Measurements from ENCODE around the gene WDPCP. TPM values are rescaled to one million over a fixed set of nuclear protein-coding genes. Genes with fewer than 3 reads are reported as not detected.
"Not testable (repeated sequence)": the region's sequence is repeated elsewhere in the genome, so short reads cannot be mapped to it uniquely, and the experiment has no call there.

Gene WDPCP
- total and polyA plus RNA-seq, 5 donors from 2014 or later: 2.9 to 9.4 (median 3.9) TPM

- Mint-ChIP-seq H3K27ac (no peak overlapping the region), H3K36me3 (peaks cover 11% of the 10 kb centered on the region), H3K9me3 (peaks cover 0 to 25% (median 6%) of the 10 kb centered on the region in 7 donors), H3K4me1 (no peaks in the 10 kb centered on the region), H3K4me3 (no peak overlapping the region), H3K27me3 (no peaks in the 10 kb centered on the region)
- no peak overlapping the region for H3K4me3 ChIP-seq (ENCODE audit: low read depth, low read length)
- H3K4me1 ChIP-seq (ENCODE audit: control insufficient read depth, insufficient read depth, low read length, poor library complexity, severe bottlenecking): no peaks in the 10 kb centered on the region
- no peaks in the 10 kb centered on the region for H3K27me3 ChIP-seq (ENCODE audit: control insufficient read depth, insufficient read depth, low read length)
- no peak for ATAC-seq (ENCODE audit: low read depth in 2 of 2)
- no peaks in the 10 kb centered on the region for H3K36me3 ChIP-seq (ENCODE audit: control insufficient read depth, insufficient read depth, low read length)
- no peak for DNase-seq
- H3K27ac ChIP-seq (ENCODE audit: insufficient read depth, low read length, poor library complexity, severe bottlenecking): no peak overlapping the region
- peaks cover 8 to 18% of the 10 kb centered on the region in 2 experiments for H3K9me3 ChIP-seq (ENCODE audit: control insufficient read depth in 2 of 2, low read length in 2 of 2)
These were observed 243.0 kb downstream of the WDPCP start for GRCh38 chr2:63345285-63345633.

DNA sequence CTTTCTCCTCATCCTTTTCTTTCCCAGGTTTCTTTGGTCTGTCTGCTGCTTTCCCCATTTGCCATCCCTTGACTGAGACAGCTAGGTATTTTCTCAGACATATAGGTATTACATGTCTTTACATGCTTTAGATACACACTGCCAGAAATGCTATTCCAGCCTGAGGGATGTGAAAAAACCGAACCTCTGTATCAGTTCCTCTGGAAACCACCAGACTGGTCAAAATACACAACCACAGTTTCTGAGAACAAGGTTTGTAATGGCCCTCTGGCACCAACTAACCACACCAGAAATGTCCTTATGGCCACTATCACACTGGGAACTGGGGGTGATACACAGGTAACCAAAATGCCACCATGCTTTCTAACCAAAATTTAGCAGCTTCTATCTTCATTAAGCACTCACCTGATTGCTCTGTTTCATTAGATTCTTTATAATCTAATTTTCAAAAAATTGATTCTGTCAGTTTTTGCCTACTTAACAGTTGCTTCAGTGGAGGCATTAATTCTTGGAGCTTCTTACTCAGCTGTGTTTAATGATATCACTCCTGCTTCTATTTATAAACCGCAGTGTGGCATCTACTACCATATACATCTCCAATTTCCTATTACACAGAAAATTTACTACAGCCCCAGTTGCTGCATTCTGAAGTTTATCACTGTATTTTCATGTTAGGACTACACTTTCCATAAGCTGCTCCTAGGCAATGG is 243.5 kb downstream of the WDPCP start:
- H3K4me1 ChIP-seq (ENCODE audit: control insufficient read depth, insufficient read depth, low read length, poor library complexity, severe bottlenecking): no peaks in the 10 kb centered on the region
- no peak overlapping the region for H3K27ac Mint-ChIP-seq
- no peak overlapping the region for H3K4me3 Mint-ChIP-seq
- H3K27me3 Mint-ChIP-seq: no peaks in the 10 kb centered on the region
- H3K27ac ChIP-seq (ENCODE audit: insufficient read depth, low read length, poor library complexity, severe bottlenecking): no peak overlapping the region
- peaks cover 0 to 24% (median 6%) of the 10 kb centered on the region in 7 donors for H3K9me3 Mint-ChIP-seq
- DNase-seq (no peak), ATAC-seq (ENCODE audit: low read depth in 2 of 2) (no peak)
- H3K27me3 ChIP-seq (ENCODE audit: control insufficient read depth, insufficient read depth, low read length): no peaks in the 10 kb centered on the region
- H3K4me1 Mint-ChIP-seq: no peaks in the 10 kb centered on the region
- H3K36me3 ChIP-seq (ENCODE audit: control insufficient read depth, insufficient read depth, low read length): no peaks in the 10 kb centered on the region
- H3K9me3 ChIP-seq (ENCODE audit: control insufficient read depth in 2 of 2, low read length in 2 of 2): peaks cover 8 to 18% of the 10 kb centered on the region in 2 experiments
- H3K4me3 ChIP-seq (ENCODE audit: low read depth, low read length): no peak overlapping the region
- H3K36me3 Mint-ChIP-seq: peaks cover 7% of the 10 kb centered on the region

DNA sequence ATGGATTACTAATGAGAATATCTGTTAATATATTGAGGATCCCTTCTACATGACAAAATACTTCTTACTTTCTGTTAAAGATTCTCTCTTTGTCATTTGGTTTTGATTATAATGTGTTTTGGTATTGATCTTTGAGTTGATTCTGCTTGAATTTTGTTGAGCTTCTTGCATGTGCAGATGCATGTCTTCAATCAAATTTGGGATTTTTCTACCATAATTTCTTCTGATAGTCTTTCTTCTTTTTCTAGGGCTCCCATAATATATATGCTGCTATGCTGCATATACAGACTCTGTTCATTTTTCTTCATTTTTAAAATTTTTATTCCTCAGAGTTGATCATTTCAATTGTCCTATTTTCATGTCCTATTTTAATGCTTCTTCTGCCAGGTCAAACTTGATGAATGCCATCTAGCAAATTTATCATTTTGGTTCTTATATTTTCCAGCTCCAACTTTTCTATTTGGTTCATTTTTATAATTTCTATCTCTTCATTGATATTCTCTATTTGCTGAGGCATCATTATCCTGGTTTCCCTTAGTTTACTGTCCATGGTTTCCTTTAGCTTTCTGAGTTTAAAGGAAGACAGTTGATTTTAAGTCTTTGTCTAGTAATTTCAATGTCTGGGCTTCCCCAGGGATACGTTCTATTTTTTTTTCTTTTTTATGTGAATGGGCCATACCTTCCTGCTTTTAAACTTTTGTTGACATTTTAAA is 244.7 kb downstream of the WDPCP start:
- H3K36me3 ChIP-seq (ENCODE audit: control insufficient read depth, insufficient read depth, low read length): no peaks in the 10 kb centered on the region
- peaks cover 7% of the 10 kb centered on the region for H3K36me3 Mint-ChIP-seq
- no peaks in the 10 kb centered on the region for H3K4me1 ChIP-seq (ENCODE audit: control insufficient read depth, insufficient read depth, low read length, poor library complexity, severe bottlenecking)
- no peaks in the 10 kb centered on the region for H3K27me3 Mint-ChIP-seq
- H3K4me3 ChIP-seq (ENCODE audit: low read depth, low read length): no peak overlapping the region
- ATAC-seq (ENCODE audit: low read depth in 2 of 2) (no peak), DNase-seq (no peak)
- H3K4me3 Mint-ChIP-seq: no peak overlapping the region
- no peak overlapping the region for H3K27ac Mint-ChIP-seq
- H3K27ac ChIP-seq (ENCODE audit: insufficient read depth, low read length, poor library complexity, severe bottlenecking): no peak overlapping the region
- no peaks in the 10 kb centered on the region for H3K27me3 ChIP-seq (ENCODE audit: control insufficient read depth, insufficient read depth, low read length)
- peaks cover 8 to 18% of the 10 kb centered on the region in 2 experiments for H3K9me3 ChIP-seq (ENCODE audit: control insufficient read depth in 2 of 2, low read length in 2 of 2)
- H3K9me3 Mint-ChIP-seq: peaks cover 0 to 27% (median 6%) of the 10 kb centered on the region in 7 donors
- no peaks in the 10 kb centered on the region for H3K4me1 Mint-ChIP-seq

DNA sequence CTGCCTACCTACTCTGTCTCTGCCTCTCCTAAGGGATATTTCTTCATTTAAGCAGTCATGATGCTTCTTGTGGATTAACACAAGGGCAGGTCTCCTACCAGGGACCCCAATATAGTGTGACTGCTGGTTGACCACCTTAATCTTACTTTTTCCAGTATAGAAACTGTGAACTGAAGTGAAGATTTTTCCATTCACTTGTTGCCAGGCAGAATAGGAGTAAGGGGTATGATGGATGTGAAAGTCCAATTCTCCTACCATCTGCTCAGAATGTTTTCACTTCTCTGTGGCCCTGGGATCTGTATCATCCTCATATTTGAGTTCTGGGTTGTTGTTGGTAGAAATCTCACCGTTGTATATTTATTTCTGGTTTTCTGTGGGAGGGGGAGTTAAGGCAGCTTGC is 247.8 kb downstream of the WDPCP start:
- no peaks in the 10 kb centered on the region for H3K4me1 ChIP-seq (ENCODE audit: control insufficient read depth, insufficient read depth, low read length, poor library complexity, severe bottlenecking)
- H3K4me3 ChIP-seq (ENCODE audit: low read depth, low read length): no peak overlapping the region
- Mint-ChIP-seq H3K36me3 (peaks cover 7% of the 10 kb centered on the region), H3K4me1 (no peaks in the 10 kb centered on the region), H3K4me3 (no peak overlapping the region), H3K27ac (no peak overlapping the region), H3K27me3 (no peaks in the 10 kb centered on the region), H3K9me3 (peaks cover 0 to 26% (median 3%) of the 10 kb centered on the region in 7 donors)
- no peak overlapping the region for H3K27ac ChIP-seq (ENCODE audit: insufficient read depth, low read length, poor library complexity, severe bottlenecking)
- peaks cover 8 to 18% of the 10 kb centered on the region in 2 experiments for H3K9me3 ChIP-seq (ENCODE audit: control insufficient read depth in 2 of 2, low read length in 2 of 2)
- no peaks in the 10 kb centered on the region for H3K27me3 ChIP-seq (ENCODE audit: control insufficient read depth, insufficient read depth, low read length)
- ATAC-seq (ENCODE audit: low read depth in 2 of 2): no peak
- DNase-seq: no peak
- no peaks in the 10 kb centered on the region for H3K36me3 ChIP-seq (ENCODE audit: control insufficient read depth, insufficient read depth, low read length)

GRCh38 chr2:63334910-63335309 is 253.4 kb downstream of the WDPCP start:
- H3K27me3 ChIP-seq (ENCODE audit: control insufficient read depth, insufficient read depth, low read length): no peaks in the 10 kb centered on the region
- H3K27ac Mint-ChIP-seq: no peak overlapping the region
- ATAC-seq (ENCODE audit: low read depth in 2 of 2) (no peak), DNase-seq (no peak)
- H3K4me3 Mint-ChIP-seq: no peak overlapping the region
- H3K4me3 ChIP-seq (ENCODE audit: low read depth, low read length): no peak overlapping the region
- H3K9me3 ChIP-seq (ENCODE audit: control insufficient read depth in 2 of 2, low read length in 2 of 2): no peaks in the 10 kb centered on the region
- H3K27ac ChIP-seq (ENCODE audit: insufficient read depth, low read length, poor library complexity, severe bottlenecking): no peak overlapping the region
- H3K4me1 ChIP-seq (ENCODE audit: control insufficient read depth, insufficient read depth, low read length, poor library complexity, severe bottlenecking): no peaks in the 10 kb centered on the region
- peaks cover 0 to 9% (median 3%) of the 10 kb centered on the region in 7 donors for H3K9me3 Mint-ChIP-seq
- no peaks in the 10 kb centered on the region for H3K36me3 ChIP-seq (ENCODE audit: control insufficient read depth, insufficient read depth, low read length)
- no peaks in the 10 kb centered on the region for H3K27me3 Mint-ChIP-seq
- peaks cover 3% of the 10 kb centered on the region for H3K36me3 Mint-ChIP-seq
- no peaks in the 10 kb centered on the region for H3K4me1 Mint-ChIP-seq

DNA sequence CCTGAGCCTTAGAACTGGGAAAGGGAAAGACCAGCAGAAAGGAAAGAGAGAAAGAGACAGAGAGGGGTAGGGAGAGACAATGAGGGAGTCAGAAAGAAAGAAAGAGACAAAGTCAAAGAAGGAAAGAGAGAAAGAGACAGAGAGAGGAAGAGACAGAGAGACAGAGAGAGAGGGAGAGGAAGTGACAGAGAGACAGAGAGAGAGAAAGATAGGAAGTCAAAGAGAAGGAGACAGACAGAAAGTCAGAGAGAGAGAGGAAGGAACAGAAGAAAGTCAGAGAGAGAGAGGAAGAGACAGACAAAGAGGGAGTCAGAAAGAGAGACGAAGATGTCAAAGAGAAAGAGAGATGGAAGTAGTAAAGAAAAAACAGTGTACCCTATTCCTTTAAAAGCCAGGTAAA is 261.8 kb downstream of the WDPCP start:
- DNase-seq: no peak
- Histone ChIP-seq H3K27ac (ENCODE audit: insufficient read depth, low read length, poor library complexity, severe bottlenecking) (no peak overlapping the region), H3K36me3 (ENCODE audit: control insufficient read depth, insufficient read depth, low read length) (no peaks in the 10 kb centered on the region), H3K4me3 (ENCODE audit: low read depth, low read length) (no peak overlapping the region), H3K27me3 (ENCODE audit: control insufficient read depth, insufficient read depth, low read length) (no peaks in the 10 kb centered on the region), H3K4me1 (ENCODE audit: control insufficient read depth, insufficient read depth, low read length, poor library complexity, severe bottlenecking) (no peaks in the 10 kb centered on the region), H3K9me3 (ENCODE audit: control insufficient read depth in 2 of 2, low read length in 2 of 2) (no peaks in the 10 kb centered on the region)
- H3K36me3 Mint-ChIP-seq: peaks cover 26% of the 10 kb centered on the region
- no peak overlapping the region for H3K4me3 Mint-ChIP-seq
- H3K4me1 Mint-ChIP-seq: no peaks in the 10 kb centered on the region
- no peak overlapping the region for H3K27ac Mint-ChIP-seq
- peaks cover 1 to 14% (median 3%) of the 10 kb centered on the region in 7 donors for H3K9me3 Mint-ChIP-seq
- H3K27me3 Mint-ChIP-seq: no peaks in the 10 kb centered on the region
- no peak for ATAC-seq (ENCODE audit: low read depth in 2 of 2)

DNA sequence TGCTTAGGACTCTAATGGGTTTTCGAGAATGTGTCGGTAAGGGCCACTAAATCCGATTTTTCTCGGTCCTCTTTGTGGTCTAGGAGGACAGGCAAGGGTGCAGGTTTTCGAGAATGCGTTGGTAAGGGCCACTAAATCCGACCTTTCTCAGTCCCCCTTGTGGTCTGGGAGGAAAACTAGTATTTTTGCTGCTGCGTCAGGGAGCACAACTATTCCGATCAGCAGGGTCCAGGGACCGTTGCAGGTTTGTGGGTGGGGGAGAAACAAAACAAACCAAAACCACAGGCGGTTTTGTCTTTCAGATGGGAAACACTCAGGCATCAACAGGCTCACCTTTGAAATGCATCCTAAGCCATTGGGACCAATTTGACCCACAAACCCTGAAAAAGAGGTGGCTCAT is 264.6 kb downstream of the WDPCP start:
- not testable (repeated sequence) for DNase-seq, H3K9me3 Mint-ChIP-seq

GRCh38 chr2:63321973-63322372 is 266.3 kb downstream of the WDPCP start:
- H3K27ac ChIP-seq (ENCODE audit: insufficient read depth, low read length, poor library complexity, severe bottlenecking); DNase-seq; H3K36me3 ChIP-seq (ENCODE audit: control insufficient read depth, insufficient read depth, low read length); H3K4me1 ChIP-seq (ENCODE audit: control insufficient read depth, insufficient read depth, low read length, poor library complexity, severe bottlenecking); H3K27me3 ChIP-seq (ENCODE audit: control insufficient read depth, insufficient read depth, low read length); H3K9me3 Mint-ChIP-seq; H3K9me3 ChIP-seq (ENCODE audit: control insufficient read depth in 2 of 2, low read length in 2 of 2); ATAC-seq (ENCODE audit: low read depth in 2 of 2); H3K4me1 Mint-ChIP-seq; H3K4me3 ChIP-seq (ENCODE audit: low read depth, low read length); H3K4me3 Mint-ChIP-seq; H3K27ac Mint-ChIP-seq; H3K27me3 Mint-ChIP-seq: not testable (repeated sequence)
- H3K36me3 Mint-ChIP-seq: peaks cover 29% of the 10 kb centered on the region

More for the DNA sequence above, 264.6 kb downstream of the WDPCP start:
- H3K9me3 ChIP-seq (ENCODE audit: control insufficient read depth in 2 of 2, low read length in 2 of 2); H3K27me3 Mint-ChIP-seq; H3K27me3 ChIP-seq (ENCODE audit: control insufficient read depth, insufficient read depth, low read length); H3K4me1 ChIP-seq (ENCODE audit: control insufficient read depth, insufficient read depth, low read length, poor library complexity, severe bottlenecking); H3K4me3 Mint-ChIP-seq; H3K27ac Mint-ChIP-seq; ATAC-seq (ENCODE audit: low read depth in 2 of 2); H3K36me3 ChIP-seq (ENCODE audit: control insufficient read depth, insufficient read depth, low read length); H3K4me1 Mint-ChIP-seq; H3K4me3 ChIP-seq (ENCODE audit: low read depth, low read length); H3K27ac ChIP-seq (ENCODE audit: insufficient read depth, low read length, poor library complexity, severe bottlenecking): not testable (repeated sequence)
- peaks cover 26% of the 10 kb centered on the region for H3K36me3 Mint-ChIP-seq

Data from CD4-positive, CD25-positive, alpha-beta regulatory T cell (primary cell).